Activated CD4-positive, alpha-beta T cell treated with anti-CD3 and anti-CD28 coated beads, Interleukin-2, amount 50 U/mL, for 16 hours (primary cell): ENCODE measurements around the gene C1orf50.
"Not testable (repeated sequence)": the region's sequence is repeated elsewhere in the genome, so short reads cannot be mapped to it uniquely, and the experiment has no call there.

Experiments
- DNase-seq: peaks from one replicate; pipeline ENCODE4 v3.0.0-alpha.2; 2020

Gene C1orf50

GRCh38 chr1:42766741-42767509 is at the start of gene C1orf50, which contains the start of gene P3H1:
Gene C1orf50 (plus strand): TSS chr1:42767249. CDS start chr1:42767312, 63 bp downstream.
Gene P3H1 (minus strand): TSS chr1:42767028. CDS start chr1:42766971, 57 bp downstream.
- peak; percentile 100 for DNase-seq

- no peak for DNase-seq
Measured at GRCh38 chr1:42720868-42721267, 46.2 kb upstream of the C1orf50 start.

DNA sequence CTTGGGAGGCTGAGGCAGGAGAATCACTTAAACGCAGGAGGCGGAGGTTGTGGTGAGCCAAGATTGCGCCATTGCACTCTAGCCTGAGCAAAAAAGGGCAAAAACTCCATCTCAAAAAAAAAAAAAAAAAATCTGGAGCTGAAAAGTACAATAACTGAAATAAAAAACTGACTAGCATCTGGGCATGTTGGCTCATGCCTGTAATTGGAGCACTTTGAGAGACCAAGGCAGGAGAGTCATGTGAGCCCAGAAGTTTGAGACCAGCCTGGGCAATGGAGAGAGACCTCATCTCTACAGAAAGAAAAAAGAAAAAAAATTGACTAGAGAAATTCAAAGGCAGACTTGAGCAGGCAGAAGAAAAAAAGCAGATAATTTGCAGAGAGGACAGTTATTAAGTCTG is 45.1 kb upstream of the C1orf50 start:
- no peak for DNase-seq

DNA sequence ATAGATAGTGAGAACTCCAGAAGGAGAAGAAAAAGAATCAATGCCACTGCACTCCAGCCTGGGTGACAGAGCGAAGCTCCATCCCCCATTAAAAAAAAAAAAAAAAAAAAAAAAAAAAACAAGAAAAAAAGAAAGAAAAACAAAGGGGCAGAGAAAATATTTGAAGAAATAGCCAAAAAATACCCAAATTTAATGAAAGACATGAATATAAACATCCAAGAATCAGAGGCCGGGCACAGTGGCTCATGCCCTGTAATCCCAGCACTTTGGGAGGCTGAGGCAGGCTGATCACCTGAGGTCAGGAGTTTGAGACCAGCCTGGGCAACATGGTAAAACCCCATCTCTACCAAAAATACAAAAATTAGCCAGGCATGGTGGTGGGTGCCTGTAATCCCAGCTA is 44.6 kb upstream of the C1orf50 start:
- not testable (repeated sequence) for DNase-seq

DNA sequence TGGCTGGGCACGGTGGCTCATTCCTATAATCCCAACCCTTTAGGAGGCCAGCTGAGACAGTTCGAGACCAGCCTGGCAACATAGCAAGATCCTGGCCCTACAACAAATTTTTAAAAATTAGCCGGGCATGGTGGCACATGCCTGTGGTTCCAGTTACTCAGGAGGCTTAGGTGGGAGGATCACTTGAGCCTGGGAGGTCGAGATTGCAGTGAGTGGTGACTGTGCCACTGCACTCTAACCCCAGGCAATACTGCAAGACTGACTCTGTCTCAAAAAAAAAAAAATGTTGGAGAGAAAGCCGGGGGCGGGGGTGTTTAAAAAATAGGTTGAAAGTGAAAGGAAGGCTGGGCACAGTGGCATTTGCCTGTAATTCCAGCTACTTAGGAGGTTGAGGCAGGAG is 43.5 kb upstream of the C1orf50 start:
- DNase-seq, result no peak

GRCh38 chr1:42725820-42726219 is 41.2 kb upstream of the C1orf50 start:
- DNase-seq, result not testable (repeated sequence)

DNA sequence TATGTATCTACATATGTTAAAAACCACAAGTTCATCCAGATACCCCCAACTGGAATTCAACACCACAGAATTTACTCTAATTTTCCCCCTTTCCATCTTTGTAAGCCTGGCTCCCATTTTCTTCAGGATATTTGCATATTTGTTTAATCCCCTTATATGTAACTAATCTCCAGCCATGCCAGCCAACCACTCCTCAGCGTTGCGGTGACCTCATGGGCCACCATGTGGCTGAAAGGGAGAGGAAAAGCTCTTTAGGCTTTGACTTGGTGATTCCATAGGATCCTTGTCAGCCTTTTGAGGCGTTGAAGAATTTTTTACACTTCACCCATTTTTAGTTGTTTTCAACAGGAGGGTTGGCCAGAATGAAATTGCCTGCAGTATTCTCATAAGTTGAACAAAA is 37.0 kb upstream of the C1orf50 start:
- no peak for DNase-seq

GRCh38 chr1:42730988-42731387 is 36.1 kb upstream of the C1orf50 start:
- DNase-seq, result peak; percentile 50

DNA sequence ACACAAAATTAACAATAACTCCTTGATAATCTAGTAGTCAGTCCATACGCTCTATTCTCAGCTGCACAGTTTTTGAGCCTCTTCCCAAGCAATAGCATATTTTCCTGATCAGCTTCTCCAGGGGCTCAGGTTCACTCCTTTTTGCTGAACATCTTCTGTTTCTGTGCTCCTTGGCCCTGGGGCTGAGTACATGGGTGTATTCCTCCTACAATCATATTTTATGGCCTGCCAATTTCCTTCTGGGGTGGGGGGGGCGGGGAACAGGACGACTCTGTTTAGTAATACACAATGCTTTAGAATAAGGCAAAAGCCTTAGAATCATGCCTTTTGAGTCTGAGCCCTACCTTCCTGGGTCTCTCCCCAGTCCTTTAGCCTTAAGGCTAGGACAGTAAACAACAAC is 35.5 kb upstream of the C1orf50 start:
- DNase-seq, result no peak

GRCh38 chr1:42732126-42732680 is 34.8 kb upstream of the C1orf50 start:
- DNase-seq, result no peak

- DNase-seq, result no peak
Measured at GRCh38 chr1:42733415-42734200, 33.4 kb upstream of the C1orf50 start.

DNA sequence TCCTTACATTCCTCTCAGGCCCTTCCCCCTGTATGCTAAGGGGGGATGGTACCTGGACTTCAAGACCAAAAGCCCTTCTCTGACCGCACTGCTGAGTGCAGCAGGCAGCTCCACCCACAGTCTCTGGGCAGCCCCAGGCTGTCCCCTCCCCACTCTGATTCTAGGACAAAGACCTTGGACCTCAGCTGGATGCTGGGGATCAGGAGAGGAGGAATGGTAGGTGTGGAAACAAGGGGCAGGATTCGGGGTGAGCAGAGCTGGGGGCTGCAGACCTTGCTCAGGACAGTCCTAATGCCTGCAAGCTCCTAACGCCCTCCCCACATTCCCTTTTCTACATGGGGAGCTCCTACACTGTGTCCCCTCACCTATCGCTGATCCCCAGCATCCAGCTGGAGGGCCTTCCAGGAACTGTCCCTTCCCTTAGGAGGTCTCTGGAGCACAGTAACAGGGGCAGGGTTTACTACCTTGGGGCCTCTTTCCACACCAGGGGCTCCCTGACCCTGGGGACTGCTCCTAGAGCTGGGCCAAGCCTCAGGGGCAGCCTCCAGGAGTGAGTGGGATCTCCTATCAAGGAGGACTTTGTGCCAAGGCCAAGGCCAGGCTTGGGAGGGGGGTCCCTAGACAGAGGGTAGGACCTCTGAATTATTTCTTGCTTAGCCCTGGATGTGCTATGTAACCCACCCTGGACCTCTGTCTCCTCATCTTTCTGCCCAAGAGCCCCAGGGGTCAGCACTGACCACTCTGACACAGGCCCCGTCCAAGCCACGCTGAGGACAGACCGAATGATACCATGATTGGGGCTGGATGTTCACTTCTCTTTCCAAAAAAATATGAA is 32.6 kb upstream of the C1orf50 start:
- no peak for DNase-seq

DNA sequence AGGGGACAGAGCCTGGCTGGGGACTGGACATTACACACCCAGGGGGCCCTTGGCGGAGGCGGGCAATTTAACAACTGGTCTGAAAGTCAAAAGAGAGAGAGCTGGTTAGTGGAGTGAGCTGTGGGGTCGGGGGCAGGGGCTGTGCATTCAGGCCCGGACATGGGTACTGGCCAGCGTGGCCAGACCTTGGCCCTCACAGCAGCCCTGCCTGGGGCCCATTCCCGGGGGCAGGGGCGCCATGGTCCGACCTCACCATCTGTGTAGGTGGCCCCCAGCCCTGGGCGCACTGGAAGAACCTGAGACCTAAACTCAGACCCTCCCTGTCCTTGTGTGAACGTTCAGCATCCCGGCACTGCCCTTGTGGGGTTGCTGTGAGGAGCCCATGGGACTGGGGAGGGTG is 32.0 kb upstream of the C1orf50 start:
- no peak for DNase-seq

- no peak for DNase-seq
Measured at GRCh38 chr1:42735477-42736105, 31.5 kb upstream of the C1orf50 start.

DNA sequence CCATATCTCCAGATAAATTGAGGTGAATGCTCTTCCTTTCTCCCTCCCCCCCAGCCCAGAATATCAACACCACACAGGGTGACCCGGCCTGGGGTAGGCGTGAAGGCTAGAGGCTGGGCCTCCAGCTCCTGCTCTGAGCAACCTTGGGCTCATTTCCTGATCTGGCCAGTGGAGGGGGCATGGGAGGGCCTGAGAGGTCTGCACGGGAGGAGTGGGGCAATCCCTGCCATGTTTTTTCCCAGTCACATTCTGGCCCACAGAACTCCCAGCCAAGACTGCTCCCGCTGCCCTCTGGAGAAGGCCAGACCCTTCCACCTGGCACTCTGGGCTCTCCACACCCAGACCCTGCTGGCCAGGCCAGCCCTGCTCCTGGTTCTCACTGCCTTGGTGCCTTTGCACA is 30.9 kb upstream of the C1orf50 start:
- DNase-seq, result no peak

DNA sequence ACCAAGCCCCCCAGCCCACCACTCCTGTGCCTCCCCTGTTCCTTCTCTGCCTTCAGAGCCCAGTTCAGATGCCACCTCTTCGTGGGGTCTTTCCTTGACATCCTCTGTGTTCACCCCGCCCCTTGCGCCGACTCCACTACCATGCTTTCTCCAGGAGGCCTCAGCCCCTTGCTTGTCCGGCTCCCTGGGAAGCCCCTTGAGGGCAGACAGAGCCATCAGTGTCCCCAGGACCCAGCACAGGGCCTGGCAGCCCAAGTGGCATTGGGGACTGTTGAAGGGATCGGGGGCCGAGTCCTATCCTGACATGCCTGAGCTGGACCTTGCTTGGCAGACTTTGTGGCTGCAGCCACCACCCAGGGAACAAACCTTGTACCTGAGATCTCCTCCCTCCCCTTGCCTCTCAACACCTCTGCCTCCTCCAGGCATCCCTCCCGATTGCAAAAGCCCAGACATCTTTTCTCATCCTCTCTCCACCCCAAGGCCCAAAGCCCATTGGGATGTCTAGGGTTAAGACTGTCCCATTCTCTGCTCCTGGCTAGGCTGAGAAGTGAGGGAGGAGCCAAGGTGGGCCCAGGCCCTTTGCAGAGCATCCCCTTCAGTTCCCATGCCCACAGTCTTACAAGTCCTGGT is 30.4 kb upstream of the C1orf50 start:
- DNase-seq, result no peak

DNA sequence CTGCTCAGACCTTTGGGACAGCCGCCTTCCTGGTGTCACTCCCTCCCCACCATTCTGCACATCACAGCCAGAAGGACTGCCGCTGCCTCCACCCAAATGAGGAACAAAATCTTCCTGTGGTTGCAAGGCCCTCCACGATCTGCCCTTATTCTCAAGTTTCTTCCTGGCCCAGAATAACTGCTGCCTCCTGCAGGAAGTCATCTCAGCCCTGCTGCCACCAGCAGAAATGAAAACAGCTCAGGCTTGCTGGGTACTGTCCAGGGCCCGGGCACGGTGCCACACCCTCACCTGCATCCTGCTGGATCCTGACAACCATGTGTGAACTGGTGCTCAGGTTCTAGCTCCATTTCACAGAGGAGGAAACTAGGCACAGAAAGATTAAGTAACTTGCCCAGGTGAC is 29.8 kb upstream of the C1orf50 start:
- no peak for DNase-seq

GRCh38 chr1:42737986-42738677 is 28.9 kb upstream of the C1orf50 start:
- DNase-seq, result no peak

DNA sequence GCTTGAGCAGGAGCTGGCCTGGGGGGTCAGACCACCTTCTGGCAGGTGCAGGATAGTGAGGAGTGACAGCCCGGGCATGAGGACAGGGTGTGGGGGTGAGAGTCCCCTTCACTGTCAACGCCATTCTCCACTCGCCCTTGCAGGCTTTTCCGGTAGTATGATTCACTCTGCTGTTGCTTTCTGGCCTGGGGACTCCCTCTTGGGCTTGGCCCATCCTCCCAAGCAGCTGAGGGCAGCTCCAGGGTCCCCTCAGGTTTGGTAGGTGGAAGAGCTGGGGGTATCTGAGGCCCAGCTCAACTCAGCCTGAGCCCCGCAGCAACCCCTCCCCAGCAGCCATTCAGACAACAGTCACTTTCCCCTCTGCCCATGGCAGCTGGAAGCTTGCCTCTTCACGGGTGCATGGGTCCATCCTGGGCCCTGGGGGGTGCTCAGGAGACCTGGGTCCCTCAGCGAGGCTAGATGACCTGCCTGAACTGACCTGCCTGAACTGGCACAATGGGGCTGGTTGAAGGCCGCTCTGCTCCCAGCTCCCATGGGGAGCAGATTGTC is 28.3 kb upstream of the C1orf50 start:
- no peak for DNase-seq

GRCh38 chr1:42739753-42740700 is 27.0 kb upstream of the C1orf50 start, which contains the start of gene CLDN19:
Gene CLDN19 (minus strand): TSS chr1:42740236. CDS start chr1:42740063, 173 bp downstream.
- no peak for DNase-seq
